Measurements from ENCODE around the gene BECN2.
"Not testable (repeated sequence)": the region's sequence is repeated elsewhere in the genome, so short reads cannot be mapped to it uniquely, and the experiment has no call there.

The BECN2 gene

GRCh38 chr1:241972703-241973369, 15.3 kb downstream of the BECN2 start:
- no peaks in the 10 kb centered on the region for H3K36me3 ChIP-seq (ENCODE audit: control insufficient read depth in 5 of 5, insufficient read depth in 5 of 5, low read length in 5 of 5)
- no peak overlapping the region for H3K9ac ChIP-seq (ENCODE audit: low read length in 5 of 5)
- H3K9me3 ChIP-seq (ENCODE audit: control insufficient read depth in 5 of 5, low read length in 5 of 5) = no peaks in the 10 kb centered on the region
- no peaks in the 10 kb centered on the region for H3K4me1 ChIP-seq (ENCODE audit: control insufficient read depth in 5 of 5, insufficient read depth in 5 of 5, low read length in 5 of 5)
- H3K27ac ChIP-seq (ENCODE audit: low read depth, low read length) = no peak overlapping the region
- no peaks in the 10 kb centered on the region for H3K27me3 ChIP-seq (ENCODE audit: control insufficient read depth in 5 of 5, insufficient read depth in 4 of 5, low read length in 5 of 5)
- no peak overlapping the region for H3K4me3 ChIP-seq (ENCODE audit: low read depth in 1 of 5, low read length in 5 of 5)

GRCh38 chr1:241976229-241976628, 18.7 kb downstream of the BECN2 start:
- Histone ChIP-seq H3K36me3 (ENCODE audit: control insufficient read depth in 5 of 5, insufficient read depth in 5 of 5, low read length in 5 of 5) (no peaks in the 10 kb centered on the region), H3K4me3 (ENCODE audit: low read depth in 1 of 5, low read length in 5 of 5) (no peak overlapping the region), H3K9me3 (ENCODE audit: control insufficient read depth in 5 of 5, low read length in 5 of 5) (no peaks in the 10 kb centered on the region), H3K27ac (ENCODE audit: low read depth, low read length) (no peak overlapping the region), H3K9ac (ENCODE audit: low read length in 5 of 5) (no peak overlapping the region), H3K27me3 (ENCODE audit: control insufficient read depth in 5 of 5, insufficient read depth in 4 of 5, low read length in 5 of 5) (no peaks in the 10 kb centered on the region), H3K4me1 (ENCODE audit: control insufficient read depth in 5 of 5, insufficient read depth in 5 of 5, low read length in 5 of 5) (peaks cover 0 to 2% (median 0%) of the 10 kb centered on the region in 5 donors)

GRCh38 chr1:241979071-241979470, 21.5 kb downstream of the BECN2 start:
- H3K27me3 ChIP-seq (ENCODE audit: control insufficient read depth in 5 of 5, insufficient read depth in 4 of 5, low read length in 5 of 5) = no peaks in the 10 kb centered on the region
- no peaks in the 10 kb centered on the region for H3K36me3 ChIP-seq (ENCODE audit: control insufficient read depth in 5 of 5, insufficient read depth in 5 of 5, low read length in 5 of 5)
- H3K27ac ChIP-seq (ENCODE audit: low read depth, low read length) = no peak overlapping the region
- peaks cover 0 to 2% (median 0%) of the 10 kb centered on the region in 5 donors for H3K4me1 ChIP-seq (ENCODE audit: control insufficient read depth in 5 of 5, insufficient read depth in 5 of 5, low read length in 5 of 5)
- no peaks in the 10 kb centered on the region for H3K9me3 ChIP-seq (ENCODE audit: control insufficient read depth in 5 of 5, low read length in 5 of 5)
- H3K4me3 ChIP-seq (ENCODE audit: low read depth in 1 of 5, low read length in 5 of 5) = no peak overlapping the region
- H3K9ac ChIP-seq (ENCODE audit: low read length in 5 of 5) = no peak overlapping the region

GRCh38 chr1:241979926-241980325, 22.4 kb downstream of the BECN2 start:
- Histone ChIP-seq H3K9ac (ENCODE audit: low read length in 5 of 5) (no peak overlapping the region), H3K27me3 (ENCODE audit: control insufficient read depth in 5 of 5, insufficient read depth in 4 of 5, low read length in 5 of 5) (no peaks in the 10 kb centered on the region), H3K4me1 (ENCODE audit: control insufficient read depth in 5 of 5, insufficient read depth in 5 of 5, low read length in 5 of 5) (peaks cover 0 to 2% (median 0%) of the 10 kb centered on the region in 5 donors), H3K27ac (ENCODE audit: low read depth, low read length) (no peak overlapping the region), H3K9me3 (ENCODE audit: control insufficient read depth in 5 of 5, low read length in 5 of 5) (no peaks in the 10 kb centered on the region), H3K4me3 (ENCODE audit: low read depth in 1 of 5, low read length in 5 of 5) (no peak overlapping the region), H3K36me3 (ENCODE audit: control insufficient read depth in 5 of 5, insufficient read depth in 5 of 5, low read length in 5 of 5) (no peaks in the 10 kb centered on the region)

- Histone ChIP-seq H3K9me3 (ENCODE audit: control insufficient read depth in 5 of 5, low read length in 5 of 5) (no peaks in the 10 kb centered on the region), H3K4me3 (ENCODE audit: low read depth in 1 of 5, low read length in 5 of 5) (no peak overlapping the region), H3K9ac (ENCODE audit: low read length in 5 of 5) (no peak overlapping the region), H3K27me3 (ENCODE audit: control insufficient read depth in 5 of 5, insufficient read depth in 4 of 5, low read length in 5 of 5) (no peaks in the 10 kb centered on the region), H3K27ac (ENCODE audit: low read depth, low read length) (no peak overlapping the region), H3K36me3 (ENCODE audit: control insufficient read depth in 5 of 5, insufficient read depth in 5 of 5, low read length in 5 of 5) (no peaks in the 10 kb centered on the region), H3K4me1 (ENCODE audit: control insufficient read depth in 5 of 5, insufficient read depth in 5 of 5, low read length in 5 of 5) (peaks cover 0 to 14% (median 4%) of the 10 kb centered on the region in 5 donors)
Measured at GRCh38 chr1:241985787-241986186, 28.2 kb downstream of the BECN2 start.

- H3K9ac ChIP-seq (ENCODE audit: low read length in 5 of 5); H3K36me3 ChIP-seq (ENCODE audit: control insufficient read depth in 5 of 5, insufficient read depth in 5 of 5, low read length in 5 of 5); H3K27me3 ChIP-seq (ENCODE audit: control insufficient read depth in 5 of 5, insufficient read depth in 4 of 5, low read length in 5 of 5); H3K27ac ChIP-seq (ENCODE audit: low read depth, low read length); H3K4me3 ChIP-seq (ENCODE audit: low read depth in 1 of 5, low read length in 5 of 5); H3K9me3 ChIP-seq (ENCODE audit: control insufficient read depth in 5 of 5, low read length in 5 of 5): not testable (repeated sequence)
- H3K4me1 ChIP-seq (ENCODE audit: control insufficient read depth in 5 of 5, insufficient read depth in 5 of 5, low read length in 5 of 5) = peaks cover 0 to 14% (median 4%) of the 10 kb centered on the region in 5 donors
Measured at GRCh38 chr1:241988389-241988930, 30.9 kb downstream of the BECN2 start.

- H3K27me3 ChIP-seq (ENCODE audit: control insufficient read depth in 5 of 5, insufficient read depth in 4 of 5, low read length in 5 of 5) = no peaks in the 10 kb centered on the region
- H3K9me3 ChIP-seq (ENCODE audit: control insufficient read depth in 5 of 5, low read length in 5 of 5) = no peaks in the 10 kb centered on the region
- no peak overlapping the region for H3K4me3 ChIP-seq (ENCODE audit: low read depth in 1 of 5, low read length in 5 of 5)
- peaks cover 0 to 14% (median 4%) of the 10 kb centered on the region in 5 donors for H3K4me1 ChIP-seq (ENCODE audit: control insufficient read depth in 5 of 5, insufficient read depth in 5 of 5, low read length in 5 of 5)
- H3K36me3 ChIP-seq (ENCODE audit: control insufficient read depth in 5 of 5, insufficient read depth in 5 of 5, low read length in 5 of 5) = no peaks in the 10 kb centered on the region
- H3K9ac ChIP-seq (ENCODE audit: low read length in 5 of 5) = no peak overlapping the region
- no peak overlapping the region for H3K27ac ChIP-seq (ENCODE audit: low read depth, low read length)
Measured at GRCh38 chr1:241990040-241990439, 32.5 kb downstream of the BECN2 start.

- Histone ChIP-seq H3K36me3 (ENCODE audit: control insufficient read depth in 5 of 5, insufficient read depth in 5 of 5, low read length in 5 of 5) (peaks cover 0 to 2% (median 0%) of the 10 kb centered on the region in 5 donors), H3K27ac (ENCODE audit: low read depth, low read length) (no peak overlapping the region), H3K9ac (ENCODE audit: low read length in 5 of 5) (no peak overlapping the region), H3K4me1 (ENCODE audit: control insufficient read depth in 5 of 5, insufficient read depth in 5 of 5, low read length in 5 of 5) (peaks cover 0 to 14% (median 5%) of the 10 kb centered on the region in 5 donors), H3K4me3 (ENCODE audit: low read depth in 1 of 5, low read length in 5 of 5) (no peak overlapping the region), H3K9me3 (ENCODE audit: control insufficient read depth in 5 of 5, low read length in 5 of 5) (no peaks in the 10 kb centered on the region), H3K27me3 (ENCODE audit: control insufficient read depth in 5 of 5, insufficient read depth in 4 of 5, low read length in 5 of 5) (no peaks in the 10 kb centered on the region)
Measured at GRCh38 chr1:241992734-241993133, 35.2 kb downstream of the BECN2 start.

- Histone ChIP-seq H3K9me3 (ENCODE audit: control insufficient read depth in 5 of 5, low read length in 5 of 5) (no peaks in the 10 kb centered on the region), H3K36me3 (ENCODE audit: control insufficient read depth in 5 of 5, insufficient read depth in 5 of 5, low read length in 5 of 5) (peaks cover 0 to 2% (median 0%) of the 10 kb centered on the region in 5 donors), H3K27ac (ENCODE audit: low read depth, low read length) (no peak overlapping the region), H3K27me3 (ENCODE audit: control insufficient read depth in 5 of 5, insufficient read depth in 4 of 5, low read length in 5 of 5) (no peaks in the 10 kb centered on the region), H3K9ac (ENCODE audit: low read length in 5 of 5) (no peak overlapping the region), H3K4me3 (ENCODE audit: low read depth in 1 of 5, low read length in 5 of 5) (no peak overlapping the region), H3K4me1 (ENCODE audit: control insufficient read depth in 5 of 5, insufficient read depth in 5 of 5, low read length in 5 of 5) (peaks cover 0 to 21% (median 11%) of the 10 kb centered on the region in 5 donors)
Measured at GRCh38 chr1:241994171-241994570, 36.6 kb downstream of the BECN2 start.

GRCh38 chr1:241997401-241997998, 39.9 kb downstream of the BECN2 start:
- Histone ChIP-seq H3K27ac (ENCODE audit: low read depth, low read length) (no peak overlapping the region), H3K9ac (ENCODE audit: low read length in 5 of 5) (no peak overlapping the region), H3K27me3 (ENCODE audit: control insufficient read depth in 5 of 5, insufficient read depth in 4 of 5, low read length in 5 of 5) (no peaks in the 10 kb centered on the region), H3K36me3 (ENCODE audit: control insufficient read depth in 5 of 5, insufficient read depth in 5 of 5, low read length in 5 of 5) (peaks cover 0 to 2% (median 0%) of the 10 kb centered on the region in 5 donors), H3K9me3 (ENCODE audit: control insufficient read depth in 5 of 5, low read length in 5 of 5) (no peaks in the 10 kb centered on the region), H3K4me1 (ENCODE audit: control insufficient read depth in 5 of 5, insufficient read depth in 5 of 5, low read length in 5 of 5) (peaks cover 5 to 42% (median 26%) of the 10 kb centered on the region in 5 donors), H3K4me3 (ENCODE audit: low read depth in 1 of 5, low read length in 5 of 5) (no peak overlapping the region)
